Effector memory CD8-positive, alpha-beta T cell (primary cell): Measurements from ENCODE around the gene RPL3.

Experiments used
- ATAC-seq: fragments of 150-1000 bp; cut with Tn5 transposase; replicated peaks from 2 replicates; pipeline ENCODE4 v1.10.0; 2021; ENCODE audit warnings: mild to moderate bottlenecking, moderate library complexity
- DNase-seq, 3 experiments: peaks; one replicate each; pipeline ENCODE4 v3.0.0; 2021
- H3K27ac Mint-ChIP-seq, 2 donors: one replicate each; pipeline ENCODE4 v1.8.0; 2022; ENCODE audit warnings: mild to moderate bottlenecking in 2 of 2, mixed read lengths in 2 of 2, moderate library complexity in 2 of 2
- H3K27me3 Mint-ChIP-seq, 2 donors: one replicate each; pipeline ENCODE4 v1.8.0; 2022; ENCODE audit warnings: mixed read lengths in 2 of 2
- H3K36me3 Mint-ChIP-seq: one replicate; pipeline ENCODE4 v1.8.0; 2022; ENCODE audit warnings: mild to moderate bottlenecking, moderate library complexity, mixed read lengths; ENCODE audit not compliant: insufficient read depth
- H3K4me1 Mint-ChIP-seq, 2 donors: one replicate each; pipeline ENCODE4 v1.8.0; 2022; ENCODE audit warnings: low read depth in 2 of 2, mixed read lengths in 2 of 2
- H3K4me3 Mint-ChIP-seq, 2 donors: one replicate each; pipeline ENCODE4 v1.8.0; 2022; ENCODE audit warnings: mild to moderate bottlenecking in 2 of 2, mixed read lengths in 2 of 2, moderate library complexity in 2 of 2
- H3K9me3 Mint-ChIP-seq, 2 donors: one replicate each; pipeline ENCODE4 v1.8.0; 2022; ENCODE audit warnings: mixed read lengths in 2 of 2

RPL3 gene

GRCh38 chr22:39297490-39298240 lies 21.8 kb downstream of the RPL3 start:
- peaks cover 17 to 72% of the 10 kb centered on the region in 2 donors for H3K27me3 Mint-ChIP-seq
- ATAC-seq (no peak), DNase-seq (no peak)
- no peak overlapping the region for H3K4me3 Mint-ChIP-seq
- no peaks in the 10 kb centered on the region for H3K9me3 Mint-ChIP-seq
- peak overlapping the region in 1 of 2 donors; percentile 38 for H3K27ac Mint-ChIP-seq
- peaks cover 4 to 11% of the 10 kb centered on the region in 2 donors for H3K4me1 Mint-ChIP-seq
- H3K36me3 Mint-ChIP-seq = no peaks in the 10 kb centered on the region

GRCh38 chr22:39296981-39297489 lies 22.4 kb downstream of the RPL3 start:
- peaks cover 17 to 72% of the 10 kb centered on the region in 2 donors for H3K27me3 Mint-ChIP-seq
- peaks cover 4 to 11% of the 10 kb centered on the region in 2 donors for H3K4me1 Mint-ChIP-seq

GRCh38 chr22:39296535-39296934 lies 22.9 kb downstream of the RPL3 start:
- Mint-ChIP-seq H3K4me1 (peaks cover 4 to 11% of the 10 kb centered on the region in 2 donors), H3K9me3 (no peaks in the 10 kb centered on the region), H3K36me3 (no peaks in the 10 kb centered on the region), H3K27ac (peak overlapping the region in 1 of 2 donors; percentile 65), H3K4me3 (no peak overlapping the region), H3K27me3 (peaks cover 17 to 75% of the 10 kb centered on the region in 2 donors)
- ATAC-seq (no peak), DNase-seq (no peak)

More at GRCh38 chr22:39296981-39297489, 22.4 kb downstream of the RPL3 start:
- DNase-seq (no peak), ATAC-seq (no peak)
- no peak overlapping the region for H3K4me3 Mint-ChIP-seq
- no peaks in the 10 kb centered on the region for H3K36me3 Mint-ChIP-seq
- H3K27ac Mint-ChIP-seq = no peak overlapping the region
- H3K9me3 Mint-ChIP-seq = no peaks in the 10 kb centered on the region

- peaks cover 0 to 5% of the 10 kb centered on the region in 2 donors for H3K4me1 Mint-ChIP-seq
- H3K9me3 Mint-ChIP-seq = no peaks in the 10 kb centered on the region
- peaks cover 10 to 62% of the 10 kb centered on the region in 2 donors for H3K27me3 Mint-ChIP-seq
- no peak for DNase-seq
- no peaks in the 10 kb centered on the region for H3K36me3 Mint-ChIP-seq
- no peak overlapping the region for H3K4me3 Mint-ChIP-seq
- peak overlapping the region in 1 of 2 donors; percentile 20 for H3K27ac Mint-ChIP-seq
- ATAC-seq = no peak
Measured at GRCh38 chr22:39294571-39295468, 24.6 kb downstream of the RPL3 start.

- Mint-ChIP-seq H3K36me3 (no peaks in the 10 kb centered on the region), H3K27ac (no peak overlapping the region), H3K27me3 (peaks cover 10 to 54% of the 10 kb centered on the region in 2 donors), H3K4me1 (peaks cover 0 to 2% of the 10 kb centered on the region in 2 donors), H3K4me3 (no peak overlapping the region), H3K9me3 (no peaks in the 10 kb centered on the region)
- ATAC-seq (no peak), DNase-seq (no peak)
Measured at GRCh38 chr22:39293766-39294368, 25.6 kb downstream of the RPL3 start.

GRCh38 chr22:39292561-39293074 lies 26.8 kb downstream of the RPL3 start:
- Mint-ChIP-seq H3K27ac (no peak overlapping the region), H3K27me3 (peaks cover 5 to 45% of the 10 kb centered on the region in 2 donors), H3K4me3 (no peak overlapping the region), H3K36me3 (no peaks in the 10 kb centered on the region), H3K9me3 (no peaks in the 10 kb centered on the region), H3K4me1 (peaks cover 0 to under 1% of the 10 kb centered on the region in 2 donors)
- DNase-seq = no peak
- ATAC-seq = no peak

- DNase-seq = no peak
- Mint-ChIP-seq H3K4me3 (no peak overlapping the region), H3K27me3 (peaks cover 5 to 40% of the 10 kb centered on the region in 2 donors), H3K36me3 (no peaks in the 10 kb centered on the region), H3K4me1 (peaks cover 4 to 6% of the 10 kb centered on the region in 2 donors), H3K27ac (no peak overlapping the region), H3K9me3 (no peaks in the 10 kb centered on the region)
- ATAC-seq = no peak
Measured at GRCh38 chr22:39292031-39292462, 27.4 kb downstream of the RPL3 start.

GRCh38 chr22:39291523-39291922 lies 27.9 kb downstream of the RPL3 start:
- DNase-seq (no peak), ATAC-seq (no peak)
- no peak overlapping the region for H3K4me3 Mint-ChIP-seq

GRCh38 chr22:39290724-39291161 lies 28.7 kb downstream of the RPL3 start:
- Mint-ChIP-seq H3K27me3 (peaks cover 0 to 28% of the 10 kb centered on the region in 2 donors), H3K4me1 (peaks cover 4 to 8% of the 10 kb centered on the region in 2 donors), H3K9me3 (no peaks in the 10 kb centered on the region), H3K27ac (no peak overlapping the region), H3K36me3 (no peaks in the 10 kb centered on the region), H3K4me3 (no peak overlapping the region)
- DNase-seq (no peak), ATAC-seq (no peak)

More at GRCh38 chr22:39291523-39291922, 27.9 kb downstream of the RPL3 start:
- Mint-ChIP-seq H3K27me3 (peaks cover 3 to 35% of the 10 kb centered on the region in 2 donors), H3K4me1 (peaks cover 4 to 8% of the 10 kb centered on the region in 2 donors), H3K9me3 (no peaks in the 10 kb centered on the region), H3K27ac (no peak overlapping the region), H3K36me3 (no peaks in the 10 kb centered on the region)

GRCh38 chr22:39289975-39290720 lies 29.3 kb downstream of the RPL3 start:
- H3K9me3 Mint-ChIP-seq = no peaks in the 10 kb centered on the region
- DNase-seq = no peak
- no peak for ATAC-seq
- H3K4me3 Mint-ChIP-seq = no peak overlapping the region
- peaks cover 4 to 8% of the 10 kb centered on the region in 2 donors for H3K4me1 Mint-ChIP-seq
- peaks cover 0 to 28% of the 10 kb centered on the region in 2 donors for H3K27me3 Mint-ChIP-seq
- no peak overlapping the region for H3K27ac Mint-ChIP-seq
- no peaks in the 10 kb centered on the region for H3K36me3 Mint-ChIP-seq

- H3K4me3 Mint-ChIP-seq = no peak overlapping the region
- H3K27me3 Mint-ChIP-seq = peaks cover 0 to 22% of the 10 kb centered on the region in 2 donors
- H3K27ac Mint-ChIP-seq = no peak overlapping the region
- peaks cover 4 to 8% of the 10 kb centered on the region in 2 donors for H3K4me1 Mint-ChIP-seq
- H3K9me3 Mint-ChIP-seq = no peaks in the 10 kb centered on the region
- DNase-seq (no peak), ATAC-seq (no peak)
- H3K36me3 Mint-ChIP-seq = no peaks in the 10 kb centered on the region
Measured at GRCh38 chr22:39289533-39289932, 29.9 kb downstream of the RPL3 start.

GRCh38 chr22:39288135-39288898 lies 31.1 kb downstream of the RPL3 start:
- H3K36me3 Mint-ChIP-seq = no peaks in the 10 kb centered on the region
- no peaks in the 10 kb centered on the region for H3K9me3 Mint-ChIP-seq
- ATAC-seq = no peak
- DNase-seq = no peak
- peaks cover 4 to 8% of the 10 kb centered on the region in 2 donors for H3K4me1 Mint-ChIP-seq
- no peak overlapping the region for H3K27ac Mint-ChIP-seq
- H3K27me3 Mint-ChIP-seq = peaks cover 0 to 10% of the 10 kb centered on the region in 2 donors
- no peak overlapping the region for H3K4me3 Mint-ChIP-seq
